Measurements from ENCODE around the gene DIP2A. TPM values are rescaled to one million over a fixed set of nuclear protein-coding genes. Genes with fewer than 3 reads are reported as not detected.

DIP2A gene
- total and polyA plus RNA-seq, 2 experiments from 2014 or later = 18.5 to 36.3 TPM

DNA sequence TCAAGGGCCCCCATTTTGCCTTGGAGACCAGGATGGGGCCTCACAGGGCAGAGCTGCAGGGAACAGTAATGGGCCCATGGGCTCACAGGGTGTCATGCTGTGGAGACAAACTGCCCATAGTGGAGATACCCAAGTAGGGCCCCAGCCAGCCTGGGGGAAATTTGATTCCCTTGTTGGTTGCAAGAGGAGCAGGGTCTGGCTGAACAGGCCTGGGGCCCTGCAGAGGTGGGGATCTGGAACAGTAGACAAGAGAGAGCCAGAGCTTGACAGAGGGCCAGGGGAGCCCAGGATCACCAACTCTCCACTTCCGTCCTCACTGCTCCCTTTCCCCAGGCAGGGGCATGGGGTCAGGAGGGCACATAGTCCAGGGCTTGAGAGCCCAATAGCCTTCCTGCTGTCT, 137.5 kb downstream of the DIP2A start (continued):
- TF ChIP-seq EZH2 (IDR thresholded peaks at IDR 0.05; ENCODE audit: low read depth, unreplicated experiment) (no peak), ZNF331 (CRISPR knock-in tag; IDR thresholded peaks at IDR 0.05; ENCODE audit: low read depth) (no peak), ETS1 (IDR thresholded peaks at IDR 0.05) (no peak), ZNF114 (CRISPR knock-in tag; IDR thresholded peaks at IDR 0.05) (no peak), STAT1 (IDR thresholded peaks at IDR 0.05; ENCODE audit: unreplicated experiment) (no peak), EZH2phosphoT487 (IDR thresholded peaks at IDR 0.05; ENCODE audit: unreplicated experiment) (no peak), POLR2AphosphoS5 (IDR thresholded peaks at IDR 0.05; ENCODE audit: low read depth) (no peak), JUNB (IDR thresholded peaks at IDR 0.05; ENCODE audit: unreplicated experiment) (no peak), NANOG (IDR thresholded peaks at IDR 0.05; ENCODE audit: borderline replicate concordance) (no peak)
- TF ChIP-seq, protein P1, sequence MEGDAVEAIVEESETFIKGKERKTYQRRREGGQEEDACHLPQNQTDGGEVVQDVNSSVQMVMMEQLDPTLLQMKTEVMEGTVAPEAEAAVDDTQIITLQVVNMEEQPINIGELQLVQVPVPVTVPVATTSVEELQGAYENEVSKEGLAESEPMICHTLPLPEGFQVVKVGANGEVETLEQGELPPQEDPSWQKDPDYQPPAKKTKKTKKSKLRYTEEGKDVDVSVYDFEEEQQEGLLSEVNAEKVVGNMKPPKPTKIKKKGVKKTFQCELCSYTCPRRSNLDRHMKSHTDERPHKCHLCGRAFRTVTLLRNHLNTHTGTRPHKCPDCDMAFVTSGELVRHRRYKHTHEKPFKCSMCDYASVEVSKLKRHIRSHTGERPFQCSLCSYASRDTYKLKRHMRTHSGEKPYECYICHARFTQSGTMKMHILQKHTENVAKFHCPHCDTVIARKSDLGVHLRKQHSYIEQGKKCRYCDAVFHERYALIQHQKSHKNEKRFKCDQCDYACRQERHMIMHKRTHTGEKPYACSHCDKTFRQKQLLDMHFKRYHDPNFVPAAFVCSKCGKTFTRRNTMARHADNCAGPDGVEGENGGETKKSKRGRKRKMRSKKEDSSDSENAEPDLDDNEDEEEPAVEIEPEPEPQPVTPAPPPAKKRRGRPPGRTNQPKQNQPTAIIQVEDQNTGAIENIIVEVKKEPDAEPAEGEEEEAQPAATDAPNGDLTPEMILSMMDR (conservative IDR thresholded peaks at IDR 0.05; ENCODE audit: low read depth in 2 of 2) = no peak

DNA sequence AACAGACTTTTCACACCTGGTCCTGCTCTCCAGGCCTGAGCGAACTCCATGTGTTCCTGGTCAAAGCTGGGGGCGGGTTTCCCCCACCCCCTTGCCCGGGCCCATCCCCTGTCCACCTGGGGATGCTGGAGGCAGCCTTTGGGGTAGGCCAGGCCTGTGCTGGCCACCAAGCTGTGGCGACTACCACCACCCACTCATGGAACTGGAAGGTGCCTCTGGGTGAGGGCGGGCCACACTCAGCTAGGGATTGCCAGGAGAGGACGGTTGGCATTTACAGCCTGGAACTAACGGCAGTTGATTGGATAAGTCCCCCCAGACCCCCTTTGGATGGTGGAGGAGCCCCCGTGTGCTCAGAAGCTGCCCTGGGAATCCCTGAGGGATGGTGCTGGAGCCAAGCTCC, 138.3 kb downstream of the DIP2A start:
- no peak for DNase-seq (ENCODE audit: low spot score)
- Histone ChIP-seq H3F3A (replicated peaks; ENCODE audit: low read depth) (no peaks in the 10 kb centered on the region), H3K4me1 (ENCODE audit: insufficient read depth) (no peaks in the 10 kb centered on the region), H3K4me3 (no peak overlapping the region), H3K79me2 (replicated peaks; ENCODE audit: insufficient read depth) (no peaks in the 10 kb centered on the region), H3K27me3 (ENCODE audit: insufficient read depth) (no peaks in the 10 kb centered on the region), H3K9me2 (ENCODE audit: insufficient read depth) (no peaks in the 10 kb centered on the region; the same call in 1 of the 2 replicates), H3K4me2 (no peak overlapping the region), H3K27ac (ENCODE audit: low read depth) (no peak overlapping the region), H2AFZ (no peak overlapping the region), H4K20me1 (replicated peaks; ENCODE audit: insufficient read depth) (no peaks in the 10 kb centered on the region), H3K36me3 (ENCODE audit: insufficient read depth) (no peaks in the 10 kb centered on the region)
- no peaks in the 10 kb centered on the region; the same call in 2 of the 3 replicates for H3K4me1 Mint-ChIP-seq
- peaks cover 11% of the 10 kb centered on the region; the same call in 2 of the 3 replicates for H3K36me3 Mint-ChIP-seq (ENCODE audit: low read depth)
- TF ChIP-seq EZH2phosphoT487 (IDR thresholded peaks at IDR 0.05; ENCODE audit: unreplicated experiment) (no peak), NANOG (IDR thresholded peaks at IDR 0.05; ENCODE audit: borderline replicate concordance) (no peak), POLR2AphosphoS5 (IDR thresholded peaks at IDR 0.05; ENCODE audit: low read depth) (no peak), JUNB (IDR thresholded peaks at IDR 0.05; ENCODE audit: unreplicated experiment) (no peak), CREB1 (CRISPR knock-in tag; IDR thresholded peaks at IDR 0.05; ENCODE audit: low read depth) (no peak)
- TF ChIP-seq, protein P1 (conservative IDR thresholded peaks at IDR 0.05; ENCODE audit: low read depth in 2 of 2) = no peak
- H3K27ac Mint-ChIP-seq = no peak overlapping the region
- H3K27me3 Mint-ChIP-seq (ENCODE audit: insufficient read depth, low read depth, poor library complexity) = no peaks in the 10 kb centered on the region
- peaks cover 45% of the 10 kb centered on the region for H3K9me3 Mint-ChIP-seq
- no peak for ATAC-seq
- H3K4me3 Mint-ChIP-seq = no peak overlapping the region

All from GM23338 (cell line).